H4 (cell line): Measurements from ENCODE around the gene SLC35B4. TPM values are rescaled to one million over a fixed set of nuclear protein-coding genes. Genes with fewer than 3 reads are reported as not detected.

Experiments used
- DNase-seq: peaks from one replicate; pipeline ENCODE4 v3.0.0-alpha.2; 2015; ENCODE audit warnings: low spot score
- total RNA-seq: library from RNA; depleted of rRNA; stranded (reverse); fragments of >200 nt; shearing (Covaris generic); gene quantifications from 2 replicates; pipeline ENCODE4 v1.2.3, GENCODE V29; 2014; rRNA removed

SLC35B4 gene
- total RNA-seq = 23.9 and 25.8 TPM in 2 replicates

- DNase-seq = peak; percentile 99
These were observed at the start of gene SLC35B4 for GRCh38 chr7:134316539-134317344. Gene SLC35B4, minus strand, starts transcription at chr7:134316930. Its CDS starts 179 bp downstream, at chr7:134316751.

GRCh38 chr7:134366481-134366880 is 49.8 kb upstream of the SLC35B4 start:
- DNase-seq = no peak

- no peak for DNase-seq
These were observed 48.8 kb upstream of the SLC35B4 start for GRCh38 chr7:134365341-134366054.

GRCh38 chr7:134364619-134365037 is 47.9 kb upstream of the SLC35B4 start:
- DNase-seq = peak; percentile 54

- no peak for DNase-seq
These were observed 46.1 kb upstream of the SLC35B4 start for GRCh38 chr7:134362587-134363483.

GRCh38 chr7:134359787-134360432 is 43.2 kb upstream of the SLC35B4 start:
- no peak for DNase-seq

GRCh38 chr7:134357486-134357885 is 40.8 kb upstream of the SLC35B4 start:
- no peak for DNase-seq

- no peak for DNase-seq
These were observed 39.7 kb upstream of the SLC35B4 start for GRCh38 chr7:134356421-134356936.

GRCh38 chr7:134355927-134356326 is 39.2 kb upstream of the SLC35B4 start:
- DNase-seq = peak; percentile 45

GRCh38 chr7:134355004-134355525 is 38.3 kb upstream of the SLC35B4 start:
- no peak for DNase-seq

- no peak for DNase-seq
These were observed 36.7 kb upstream of the SLC35B4 start for GRCh38 chr7:134353411-134353810.

GRCh38 chr7:134351424-134351823 is 34.7 kb upstream of the SLC35B4 start:
- DNase-seq = no peak

GRCh38 chr7:134350709-134351108 is 34.0 kb upstream of the SLC35B4 start:
- DNase-seq = no peak

GRCh38 chr7:134347567-134347966 is 30.8 kb upstream of the SLC35B4 start:
- DNase-seq = no peak

- DNase-seq = no peak
These were observed 27.1 kb upstream of the SLC35B4 start for GRCh38 chr7:134343796-134344195.

- no peak for DNase-seq
These were observed 26.4 kb upstream of the SLC35B4 start for GRCh38 chr7:134343136-134343535.

- no peak for DNase-seq
These were observed 22.7 kb upstream of the SLC35B4 start for GRCh38 chr7:134339475-134339874.

GRCh38 chr7:134337980-134338379 is 21.2 kb upstream of the SLC35B4 start:
- no peak for DNase-seq

- no peak for DNase-seq
These were observed 17.7 kb upstream of the SLC35B4 start for GRCh38 chr7:134334408-134334807.

- DNase-seq = no peak
These were observed 17.2 kb upstream of the SLC35B4 start for GRCh38 chr7:134333943-134334342.

GRCh38 chr7:134332892-134333291 is 16.2 kb upstream of the SLC35B4 start:
- no peak for DNase-seq
